Measurements from ENCODE around the gene TMEM170B.

GRCh38 chr6:11491596-11492463, 45.7 kb upstream of the TMEM170B start:
- TF ChIP-seq, protein P1, sequence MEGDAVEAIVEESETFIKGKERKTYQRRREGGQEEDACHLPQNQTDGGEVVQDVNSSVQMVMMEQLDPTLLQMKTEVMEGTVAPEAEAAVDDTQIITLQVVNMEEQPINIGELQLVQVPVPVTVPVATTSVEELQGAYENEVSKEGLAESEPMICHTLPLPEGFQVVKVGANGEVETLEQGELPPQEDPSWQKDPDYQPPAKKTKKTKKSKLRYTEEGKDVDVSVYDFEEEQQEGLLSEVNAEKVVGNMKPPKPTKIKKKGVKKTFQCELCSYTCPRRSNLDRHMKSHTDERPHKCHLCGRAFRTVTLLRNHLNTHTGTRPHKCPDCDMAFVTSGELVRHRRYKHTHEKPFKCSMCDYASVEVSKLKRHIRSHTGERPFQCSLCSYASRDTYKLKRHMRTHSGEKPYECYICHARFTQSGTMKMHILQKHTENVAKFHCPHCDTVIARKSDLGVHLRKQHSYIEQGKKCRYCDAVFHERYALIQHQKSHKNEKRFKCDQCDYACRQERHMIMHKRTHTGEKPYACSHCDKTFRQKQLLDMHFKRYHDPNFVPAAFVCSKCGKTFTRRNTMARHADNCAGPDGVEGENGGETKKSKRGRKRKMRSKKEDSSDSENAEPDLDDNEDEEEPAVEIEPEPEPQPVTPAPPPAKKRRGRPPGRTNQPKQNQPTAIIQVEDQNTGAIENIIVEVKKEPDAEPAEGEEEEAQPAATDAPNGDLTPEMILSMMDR (IDR thresholded peaks at IDR 0.05), result no peak
- no peak for TF ChIP-seq POLR2AphosphoS5 (IDR thresholded peaks at IDR 0.05; ENCODE audit: insufficient read depth in 1 of 2, low read depth in 1 of 2)

Measured in vagina (tissue), 2 donors.